CD4-positive, alpha-beta T cell (primary cell): ENCODE data around the gene VSTM2L. TPM values are rescaled to one million over a fixed set of nuclear protein-coding genes. Genes with fewer than 3 reads are reported as not detected.

Experiments
- ATAC-seq: fragments of 200-7000 bp; cut with Tn5 transposase; one replicate; pipeline ENCODE4 v1.10.0; 2022; ENCODE audit warnings: mild to moderate bottlenecking; ENCODE audit not compliant: poor library complexity
- CTCF ChIA-PET: fragments of 350-600 bp; sonication (Branson Sonifier 250); formaldehyde crosslinking; loops from one replicate; lab custom pipeline; 2021; ENCODE audit warnings: antibody characterized with exemption, inconsistent platforms; lab: Charles Lee
- POLR2A ChIA-PET: fragments of 350-600 bp; sonication (Branson Sonifier 250); formaldehyde crosslinking; loops from one replicate; lab custom pipeline; 2021; ENCODE audit warnings: antibody characterized with exemption, inconsistent platforms; lab: Charles Lee
- DNase-seq, 14 experiments: peaks; one replicate each; pipeline ENCODE4 v3.0.0-alpha.2; 2013 to 2020; ENCODE audit warnings: mixed read lengths in 2 of 14
- H3K27ac ChIP-seq, 2 donors: one replicate each; pipeline versions ENCODE4 v1.5.1 to v1.7.0; 2013; ENCODE audit warnings: low read length in 2 of 2, low read depth in 1 of 2, mild to moderate bottlenecking in 1 of 2
- H3K27me3 ChIP-seq, 2 experiments: 1 replicate in 1 of 2; 2 replicates in 1 of 2; pipeline versions ENCODE4 v1.6.1 to v1.7.0; 2013; ENCODE audit warnings: low read length in 2 of 2, control low read depth in 1 of 2, mild to moderate bottlenecking in 1 of 2, moderate library complexity in 1 of 2; ENCODE audit not compliant: insufficient read depth in 2 of 2, control insufficient read depth in 1 of 2
- H3K36me3 ChIP-seq: one replicate; pipeline ENCODE4 v1.6.1; 2013; ENCODE audit warnings: low read length, control low read depth; ENCODE audit not compliant: insufficient read depth
- H3K4me1 ChIP-seq: one replicate; pipeline ENCODE4 v1.6.1; 2013; ENCODE audit warnings: low read length, control low read depth; ENCODE audit not compliant: insufficient read depth
- H3K4me3 ChIP-seq: one replicate; pipeline ENCODE4 v1.5.1; 2013; ENCODE audit warnings: mild to moderate bottlenecking, low read length, moderate library complexity
- H3K9me3 ChIP-seq, 2 experiments: 1 replicate in 1 of 2; 2 replicates in 1 of 2; pipeline versions ENCODE4 v1.6.1 to v1.7.0; 2013; ENCODE audit warnings: low read length in 2 of 2, mild to moderate bottlenecking in 2 of 2, control low read depth in 1 of 2, moderate library complexity in 1 of 2; ENCODE audit not compliant: control insufficient read depth in 1 of 2, insufficient read depth in 1 of 2
- H3K27ac Mint-ChIP-seq: one replicate; pipeline ENCODE4 v1.8.0; 2020; ENCODE audit warnings: mixed read lengths
- H3K27me3 Mint-ChIP-seq: one replicate; pipeline ENCODE4 v1.8.0; 2021; ENCODE audit warnings: mixed read lengths
- H3K36me3 Mint-ChIP-seq: one replicate; pipeline ENCODE4 v1.8.0; 2021; ENCODE audit warnings: low read depth, mixed read lengths
- H3K4me1 Mint-ChIP-seq: one replicate; pipeline ENCODE4 v1.8.0; 2021; ENCODE audit warnings: low read depth, mixed read lengths
- H3K4me3 Mint-ChIP-seq: one replicate; pipeline ENCODE4 v1.8.0; 2020; ENCODE audit warnings: mild to moderate bottlenecking, mixed read lengths
- H3K9me3 Mint-ChIP-seq: one replicate; pipeline ENCODE4 v1.8.0; 2020; ENCODE audit warnings: mixed read lengths
- intact Hi-C, 2 experiments: fragments of 100-400 bp; cut with DNase I in 1 of 2; cut with micrococcal nuclease in 1 of 2; formaldehyde crosslinking; loops; one replicate each; pipeline versions ENCODE4 v1.15.1 to v1.9.0; 2023 to 2025; cut with DNase I, micrococcal nuclease
- total RNA-seq, 174 experiments: library from RNA in 2 of 174; stranded (reverse) in 2 of 174; gene quantifications; one replicate each; pipeline ENCODE4 v1.2.3 and lab custom pipeline; 2021 to 2026
- TF ChIP-seq, protein P1 (sequence below): fragments of 200-600 bp; IDR thresholded peaks from one replicate; pipeline ENCODE4 v1.8.0; 2022; ENCODE audit warnings: antibody characterized with exemption, mild to moderate bottlenecking

Gene VSTM2L
- total RNA-seq, 2 experiments from 2014 or later = not detected

DNA sequence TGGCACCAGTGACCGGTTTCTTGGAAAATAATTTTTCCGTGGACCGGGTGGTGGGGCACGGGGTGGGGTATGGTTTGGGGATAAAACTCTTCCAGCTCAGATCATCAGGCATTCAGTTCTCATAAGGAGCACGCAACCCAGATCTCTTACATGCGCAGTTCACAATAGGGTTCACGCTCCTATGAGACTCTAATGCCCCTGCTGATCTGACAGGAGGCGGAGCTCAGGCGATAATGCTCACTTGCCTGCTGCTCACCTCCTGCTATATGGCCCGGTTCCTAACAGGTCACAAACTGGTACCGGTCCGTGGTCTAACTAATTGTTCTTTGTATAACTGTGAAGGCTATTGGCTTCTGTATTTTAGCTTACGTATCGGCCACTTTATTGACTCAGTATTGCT is 51.7 kb downstream of the VSTM2L start:
- CTCF ChIA-PET = no interaction called here

DNA sequence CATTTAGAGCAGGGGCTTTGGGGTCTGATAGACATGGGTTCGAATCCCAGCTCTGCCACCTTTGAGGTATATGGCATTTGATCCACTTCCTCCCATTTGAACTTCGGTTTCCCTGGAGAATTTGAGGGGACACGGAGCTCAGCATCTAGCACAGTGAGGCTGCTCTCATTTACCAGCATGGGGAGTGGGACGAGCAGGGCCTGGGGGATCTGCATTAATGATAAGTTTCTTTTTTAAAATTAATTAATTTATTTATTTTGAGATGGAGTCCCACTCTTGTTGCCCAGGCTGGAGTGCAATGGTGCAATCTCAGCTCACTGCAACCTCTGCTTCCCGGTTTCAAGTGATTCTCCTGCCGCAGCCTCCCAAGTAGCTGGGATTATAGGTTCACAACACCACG is 52.6 kb downstream of the VSTM2L start:
- TF ChIP-seq, protein P1, sequence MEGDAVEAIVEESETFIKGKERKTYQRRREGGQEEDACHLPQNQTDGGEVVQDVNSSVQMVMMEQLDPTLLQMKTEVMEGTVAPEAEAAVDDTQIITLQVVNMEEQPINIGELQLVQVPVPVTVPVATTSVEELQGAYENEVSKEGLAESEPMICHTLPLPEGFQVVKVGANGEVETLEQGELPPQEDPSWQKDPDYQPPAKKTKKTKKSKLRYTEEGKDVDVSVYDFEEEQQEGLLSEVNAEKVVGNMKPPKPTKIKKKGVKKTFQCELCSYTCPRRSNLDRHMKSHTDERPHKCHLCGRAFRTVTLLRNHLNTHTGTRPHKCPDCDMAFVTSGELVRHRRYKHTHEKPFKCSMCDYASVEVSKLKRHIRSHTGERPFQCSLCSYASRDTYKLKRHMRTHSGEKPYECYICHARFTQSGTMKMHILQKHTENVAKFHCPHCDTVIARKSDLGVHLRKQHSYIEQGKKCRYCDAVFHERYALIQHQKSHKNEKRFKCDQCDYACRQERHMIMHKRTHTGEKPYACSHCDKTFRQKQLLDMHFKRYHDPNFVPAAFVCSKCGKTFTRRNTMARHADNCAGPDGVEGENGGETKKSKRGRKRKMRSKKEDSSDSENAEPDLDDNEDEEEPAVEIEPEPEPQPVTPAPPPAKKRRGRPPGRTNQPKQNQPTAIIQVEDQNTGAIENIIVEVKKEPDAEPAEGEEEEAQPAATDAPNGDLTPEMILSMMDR = no peak
- CTCF ChIA-PET = no interaction called here
- H3K9me3 Mint-ChIP-seq = peaks cover 3% of the 10 kb centered on the region
- no peaks in the 10 kb centered on the region for H3K4me1 Mint-ChIP-seq
- intact Hi-C loops = no loop called here
- Histone ChIP-seq H3K9me3 (peaks cover 0 to 14% of the 10 kb centered on the region in 2 experiments), H3K4me1 (no peaks in the 10 kb centered on the region), H3K27ac (no peak overlapping the region), H3K4me3 (no peak overlapping the region), H3K36me3 (no peaks in the 10 kb centered on the region), H3K27me3 (peaks cover 0 to 3% of the 10 kb centered on the region in 2 experiments)
- H3K4me3 Mint-ChIP-seq = no peak overlapping the region
- no peak overlapping the region for H3K27ac Mint-ChIP-seq
- no peak for DNase-seq
- POLR2A ChIA-PET = no interaction called here
- no peak for ATAC-seq
- no peaks in the 10 kb centered on the region for H3K36me3 Mint-ChIP-seq
- no peaks in the 10 kb centered on the region for H3K27me3 Mint-ChIP-seq

More for the DNA sequence above, 51.7 kb downstream of the VSTM2L start:
- H3K4me3 ChIP-seq = no peak overlapping the region
- H3K36me3 Mint-ChIP-seq = no peaks in the 10 kb centered on the region
- ATAC-seq (no peak), DNase-seq (no peak)
- no peak overlapping the region for H3K4me3 Mint-ChIP-seq
- no peaks in the 10 kb centered on the region for H3K4me1 ChIP-seq
- no peaks in the 10 kb centered on the region for H3K27me3 Mint-ChIP-seq
- no peak overlapping the region for H3K27ac Mint-ChIP-seq
- H3K9me3 ChIP-seq = peaks cover 0 to 14% of the 10 kb centered on the region in 2 experiments
- H3K36me3 ChIP-seq = no peaks in the 10 kb centered on the region
- TF ChIP-seq, protein P1 = no peak
- intact Hi-C loops = no loop called here
- H3K9me3 Mint-ChIP-seq = peaks cover 3% of the 10 kb centered on the region
- POLR2A ChIA-PET = no interaction called here
- no peak overlapping the region for H3K27ac ChIP-seq
- H3K4me1 Mint-ChIP-seq = no peaks in the 10 kb centered on the region
- H3K27me3 ChIP-seq = peaks cover 0 to 3% of the 10 kb centered on the region in 2 experiments

DNA sequence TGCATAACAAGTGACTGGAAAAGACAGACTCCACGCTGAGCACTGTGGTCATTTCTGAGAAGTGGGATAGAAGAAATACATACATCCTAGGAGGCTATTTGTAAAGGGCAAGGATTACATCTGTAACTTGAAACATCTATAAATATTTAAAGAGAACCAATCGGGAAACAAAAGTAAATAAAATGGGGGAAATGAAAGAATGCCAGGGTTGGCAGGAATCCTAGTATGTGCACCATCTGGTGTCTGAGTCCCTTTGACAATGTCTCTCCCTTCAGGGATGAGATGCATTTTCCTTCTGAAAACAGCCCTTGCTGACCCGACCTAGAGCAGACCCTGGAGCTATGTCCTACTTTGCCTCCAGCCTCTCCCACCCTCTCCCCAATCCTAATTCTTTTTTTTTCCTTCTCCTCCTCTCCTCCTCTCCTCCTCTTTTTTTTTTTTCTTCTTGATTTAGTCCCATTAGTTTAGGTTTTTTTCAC is 53.2 kb downstream of the VSTM2L start:
- Histone ChIP-seq H3K27me3 (peaks cover 0 to 3% of the 10 kb centered on the region in 2 experiments), H3K27ac (no peak overlapping the region), H3K4me1 (no peaks in the 10 kb centered on the region), H3K9me3 (peaks cover 0 to 14% of the 10 kb centered on the region in 2 experiments), H3K36me3 (no peaks in the 10 kb centered on the region), H3K4me3 (no peak overlapping the region)
- POLR2A ChIA-PET = no interaction called here
- intact Hi-C loops = no loop called here
- no peaks in the 10 kb centered on the region for H3K36me3 Mint-ChIP-seq
- DNase-seq (no peak), ATAC-seq (no peak)
- no peaks in the 10 kb centered on the region for H3K4me1 Mint-ChIP-seq
- TF ChIP-seq, protein P1 = no peak
- no peaks in the 10 kb centered on the region for H3K27me3 Mint-ChIP-seq
- H3K4me3 Mint-ChIP-seq = no peak overlapping the region
- peaks cover 3% of the 10 kb centered on the region for H3K9me3 Mint-ChIP-seq
- H3K27ac Mint-ChIP-seq = no peak overlapping the region
- CTCF ChIA-PET = no interaction called here
